Limb (tissue), 2 donors: ENCODE measurements around the gene PANK3.
"Not testable (repeated sequence)": the region's sequence is repeated elsewhere in the genome, so short reads cannot be mapped to it uniquely, and the experiment has no call there.

ENCODE experiments used
- DNase-seq, 2 donors: peaks; one replicate each; pipeline ENCODE4 v3.0.0-alpha.2; 2016; ENCODE audit errors: extremely low spot score in 2 of 2

The PANK3 gene

DNA sequence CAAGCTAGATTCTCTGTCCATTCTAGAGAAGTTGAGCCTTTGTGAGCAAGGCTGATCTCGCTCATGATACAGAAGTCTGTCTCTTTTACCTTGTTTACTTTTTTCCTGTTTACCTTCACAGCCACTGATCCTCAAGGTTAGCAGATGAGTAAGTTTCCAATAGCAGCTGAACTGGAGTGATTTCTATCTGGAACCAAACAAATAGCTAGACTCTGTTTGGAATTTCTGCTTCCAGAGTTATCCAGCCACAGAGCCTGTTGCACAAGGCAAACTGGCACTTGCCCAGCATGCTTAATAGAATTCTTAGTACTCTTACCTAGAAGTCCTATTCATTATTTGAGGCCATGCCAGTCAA is 12.8 kb upstream of the PANK3 start:
- DNase-seq: no peak

DNA sequence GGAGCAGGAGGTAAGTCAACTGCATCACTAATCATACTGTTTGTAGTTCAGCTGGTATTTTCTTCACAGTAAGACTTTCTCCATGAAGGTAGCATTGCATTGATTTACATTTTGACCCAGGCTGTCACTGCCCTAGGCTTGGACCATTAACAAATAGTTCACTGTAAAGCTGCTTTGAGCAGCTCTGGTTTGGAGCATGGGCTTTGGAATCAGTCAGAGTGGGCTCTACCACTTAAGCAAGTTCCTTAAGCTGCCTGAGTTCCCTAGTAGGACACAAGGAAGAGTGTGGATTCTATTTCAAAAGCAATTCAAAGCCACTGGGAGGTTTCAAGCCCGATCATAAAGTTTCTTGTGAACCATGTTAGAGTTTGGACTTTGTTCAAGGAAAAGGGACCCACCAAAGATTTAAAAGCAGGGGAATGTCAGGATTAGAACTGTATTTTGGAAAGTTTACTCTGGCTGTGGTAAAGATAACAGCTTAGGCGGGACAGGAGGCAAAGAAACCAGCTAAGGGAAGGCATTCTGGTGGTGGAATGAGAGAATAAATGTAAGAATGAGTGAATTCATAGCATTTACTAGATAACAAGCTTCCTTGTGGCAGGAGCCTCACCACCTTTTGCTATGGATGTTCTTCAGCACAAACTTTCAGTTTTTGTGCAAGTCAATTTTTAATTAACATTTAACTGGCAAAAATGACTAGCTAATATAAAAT is 12.3 kb upstream of the PANK3 start:
- DNase-seq: no peak

DNA sequence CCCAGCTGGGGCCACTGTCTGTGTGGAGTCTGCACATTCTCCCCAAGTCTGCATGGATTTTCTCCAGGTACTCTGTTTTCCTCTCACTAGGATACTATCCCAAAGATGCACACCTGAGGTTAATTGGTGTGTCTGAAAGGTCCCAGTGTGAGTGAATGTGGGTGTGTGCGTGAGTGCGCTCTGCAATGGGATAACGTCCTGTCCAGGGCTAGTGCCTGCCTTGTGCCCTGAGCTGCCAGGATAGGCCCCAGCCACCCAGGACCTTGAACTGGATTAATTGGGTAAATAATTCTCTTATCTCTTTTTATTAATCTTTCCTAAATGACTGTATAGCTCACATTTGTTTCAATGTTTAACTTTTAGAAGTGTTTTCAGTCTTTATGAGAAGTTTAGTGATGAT is 11.5 kb upstream of the PANK3 start:
- DNase-seq: no peak

DNA sequence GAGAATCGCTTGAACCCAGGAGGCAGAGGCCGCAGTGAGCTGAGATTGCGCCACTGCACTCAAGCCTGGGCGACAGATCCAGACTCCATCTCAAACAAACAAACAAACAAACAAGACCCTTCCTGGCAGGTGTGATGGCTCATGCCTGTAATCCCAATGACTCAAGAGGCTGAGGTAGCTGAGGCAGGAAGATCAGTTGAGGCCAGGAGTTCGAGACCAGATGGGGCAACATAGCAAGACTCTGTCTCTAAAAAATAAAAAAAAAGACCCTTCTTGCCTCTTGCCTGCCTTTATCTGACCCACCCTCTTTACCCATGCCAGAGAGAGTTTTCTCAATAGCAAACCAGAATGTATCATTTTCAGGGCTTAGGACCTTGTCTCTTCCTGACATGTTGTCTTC is 8.8 kb upstream of the PANK3 start:
- no peak for DNase-seq

DNA sequence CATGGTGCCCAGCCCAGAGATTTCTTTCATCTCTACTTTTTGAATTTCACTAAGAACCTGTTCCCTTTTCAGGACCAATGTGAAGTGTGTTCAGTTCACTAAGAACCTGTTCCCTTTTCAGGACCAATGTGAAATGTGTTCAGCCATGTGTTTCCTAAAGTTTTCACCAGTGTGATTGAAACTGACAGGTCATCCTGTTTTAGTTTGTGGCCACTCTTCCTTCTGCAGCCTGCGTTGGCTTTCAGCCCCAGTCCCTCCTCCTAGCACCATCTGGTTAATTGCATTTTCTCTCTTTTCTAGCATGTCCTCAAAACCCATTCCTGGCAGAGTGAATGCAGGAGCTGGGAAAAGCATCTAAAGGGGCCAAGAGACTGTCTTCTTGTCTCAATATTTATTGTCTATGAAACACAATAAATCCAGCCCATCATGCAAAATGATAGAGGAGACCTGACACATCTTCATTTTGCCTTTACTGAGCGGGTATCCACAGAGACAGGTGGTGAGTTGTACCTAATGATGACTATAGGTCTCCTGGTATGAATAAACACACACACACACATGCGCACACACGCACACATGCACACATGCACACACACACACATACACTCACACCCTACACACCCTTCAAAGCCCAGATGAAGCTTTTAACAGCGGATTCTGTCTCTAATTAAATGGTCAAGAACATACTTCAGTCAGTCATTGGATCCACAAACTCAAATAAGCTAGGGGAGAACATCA is 6.1 kb upstream of the PANK3 start:
- no peak for DNase-seq

DNA sequence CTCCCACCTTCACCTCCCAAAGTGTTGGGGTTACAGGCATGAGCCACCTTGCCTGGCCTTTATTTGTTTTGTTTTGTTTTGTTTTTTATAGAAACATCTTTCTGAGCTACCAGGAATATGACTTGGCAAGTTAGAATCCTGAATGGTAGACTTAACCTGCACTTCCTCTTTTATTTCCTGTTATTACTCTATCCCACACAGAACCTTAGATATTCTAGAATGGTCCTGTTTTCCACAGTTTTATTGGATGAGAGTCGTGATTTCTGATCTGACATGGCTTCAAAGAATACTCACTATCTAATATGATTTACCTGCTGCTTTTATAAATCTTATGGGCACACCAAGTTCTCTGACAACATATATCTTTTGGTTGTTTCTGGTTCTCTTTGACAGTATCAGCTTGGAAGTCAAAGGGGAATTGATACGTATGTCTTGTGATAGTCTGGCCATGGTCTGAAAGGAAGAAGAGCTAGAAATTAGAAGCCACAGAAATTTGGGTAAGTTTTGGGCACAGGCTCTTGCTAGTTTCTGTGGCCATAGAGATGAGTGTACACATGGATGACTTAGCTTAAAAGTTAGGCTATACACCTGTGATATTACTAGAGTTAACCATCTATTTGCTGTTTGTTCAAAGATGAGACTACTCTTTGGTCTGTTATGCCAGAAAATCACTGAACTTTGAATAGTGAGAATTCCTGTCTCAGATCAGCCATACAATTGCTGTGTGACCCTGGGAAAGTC is 4.7 kb upstream of the PANK3 start:
- DNase-seq: no peak

DNA sequence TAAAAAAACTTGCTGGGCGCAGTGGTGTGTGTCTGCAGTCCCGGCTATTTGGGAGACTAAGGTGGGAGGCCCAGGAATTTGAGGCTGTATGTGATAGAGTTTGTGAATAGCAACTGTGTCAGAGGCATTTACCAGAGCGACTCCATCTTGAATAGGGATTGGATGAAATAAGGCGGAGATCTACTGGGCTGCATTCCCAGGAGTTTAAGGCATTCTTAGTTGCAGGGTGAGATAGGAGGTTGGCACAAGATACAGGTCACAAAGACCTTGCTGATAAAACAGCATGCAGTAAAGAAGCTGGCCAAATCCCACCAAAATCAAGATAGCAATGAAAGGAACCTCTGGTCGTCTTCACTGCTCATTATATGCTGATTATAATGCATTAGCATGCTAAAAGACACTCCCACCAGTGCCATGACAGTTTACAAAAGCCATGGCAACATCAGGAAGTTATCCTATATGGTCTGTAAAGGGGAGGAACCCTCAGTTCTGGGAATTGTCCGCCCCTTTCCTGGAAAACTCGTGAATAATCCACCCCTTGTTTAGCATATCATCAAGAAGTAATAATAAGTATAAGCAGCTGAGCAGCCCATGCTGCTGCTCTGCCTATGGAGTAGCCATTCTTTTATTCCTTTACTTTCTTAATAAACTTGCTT is 1.8 kb upstream of the PANK3 start:
- not testable (repeated sequence) for DNase-seq

DNA sequence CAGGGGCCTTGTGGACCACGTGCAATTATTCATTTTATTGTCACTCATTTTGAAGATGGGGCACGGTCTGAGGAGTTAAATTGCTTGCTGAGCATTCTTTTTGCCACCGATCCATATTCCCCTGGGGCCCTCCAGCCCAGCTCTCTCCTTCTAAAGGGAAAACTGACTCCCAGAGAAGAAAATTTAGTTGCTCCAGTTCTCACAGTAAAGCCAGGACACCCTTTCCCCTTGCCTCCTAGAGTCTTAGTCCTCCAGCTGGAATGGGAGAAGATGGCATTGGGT is 1.0 kb upstream of the PANK3 start:
- DNase-seq: peak in 1 of 2 donors; percentile 42

DNA sequence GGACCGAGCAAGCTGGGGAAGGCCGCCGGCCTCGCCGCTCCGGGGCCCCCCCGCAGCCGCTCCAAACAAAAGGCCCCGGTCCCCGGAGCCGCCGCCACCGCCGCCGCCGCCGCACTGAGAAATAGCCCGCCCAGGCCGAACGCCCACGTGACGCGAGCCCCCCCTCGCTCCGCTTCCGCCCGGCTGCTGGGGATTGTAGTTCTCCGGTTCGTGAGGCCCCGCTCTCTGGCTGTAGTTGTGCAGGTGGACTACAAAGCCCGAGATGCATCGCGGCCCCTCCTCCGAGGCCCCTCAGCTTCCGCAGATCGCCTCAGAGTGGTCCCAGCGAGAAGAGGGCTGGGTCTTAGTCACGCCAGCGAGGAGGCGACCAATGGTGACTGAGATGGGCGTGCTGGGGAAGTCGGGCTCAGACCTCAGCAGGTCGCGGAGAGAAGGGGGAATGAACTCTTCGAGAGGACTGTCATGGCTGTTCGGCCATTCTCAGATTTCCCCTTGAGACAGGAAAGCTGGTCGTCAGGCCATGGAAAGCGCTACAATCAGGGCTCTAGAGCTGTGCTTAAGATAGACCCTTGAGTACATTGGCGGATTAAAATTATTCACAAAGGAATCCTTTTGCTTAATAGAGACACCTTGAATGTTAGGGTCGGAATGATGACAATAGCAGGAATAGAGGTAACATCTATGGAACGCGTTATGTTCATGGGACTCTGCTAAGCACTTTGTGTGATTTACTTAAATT is 489 bp upstream of the PANK3 start:
- DNase-seq: peak; percentile 98 to 99

DNA sequence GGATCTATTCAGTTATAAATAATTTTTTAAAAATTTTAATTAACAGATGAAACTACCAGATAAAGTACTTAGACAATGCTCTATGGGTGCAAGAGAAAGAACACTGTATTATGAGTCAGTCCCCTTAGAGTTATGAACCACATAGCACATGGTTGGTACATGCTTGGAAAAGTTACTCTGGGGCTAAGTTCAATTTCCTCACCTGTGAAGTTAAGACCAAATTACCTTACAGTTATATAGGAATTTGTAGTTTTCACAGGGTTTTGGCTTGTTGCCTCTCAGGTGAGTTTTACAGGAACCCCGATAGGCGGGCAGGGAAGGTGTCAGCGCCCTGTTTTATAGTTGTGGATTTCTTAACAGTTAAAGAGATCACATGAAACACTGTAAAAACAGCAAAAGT is 1.2 kb downstream of the PANK3 start:
- DNase-seq: no peak

DNA sequence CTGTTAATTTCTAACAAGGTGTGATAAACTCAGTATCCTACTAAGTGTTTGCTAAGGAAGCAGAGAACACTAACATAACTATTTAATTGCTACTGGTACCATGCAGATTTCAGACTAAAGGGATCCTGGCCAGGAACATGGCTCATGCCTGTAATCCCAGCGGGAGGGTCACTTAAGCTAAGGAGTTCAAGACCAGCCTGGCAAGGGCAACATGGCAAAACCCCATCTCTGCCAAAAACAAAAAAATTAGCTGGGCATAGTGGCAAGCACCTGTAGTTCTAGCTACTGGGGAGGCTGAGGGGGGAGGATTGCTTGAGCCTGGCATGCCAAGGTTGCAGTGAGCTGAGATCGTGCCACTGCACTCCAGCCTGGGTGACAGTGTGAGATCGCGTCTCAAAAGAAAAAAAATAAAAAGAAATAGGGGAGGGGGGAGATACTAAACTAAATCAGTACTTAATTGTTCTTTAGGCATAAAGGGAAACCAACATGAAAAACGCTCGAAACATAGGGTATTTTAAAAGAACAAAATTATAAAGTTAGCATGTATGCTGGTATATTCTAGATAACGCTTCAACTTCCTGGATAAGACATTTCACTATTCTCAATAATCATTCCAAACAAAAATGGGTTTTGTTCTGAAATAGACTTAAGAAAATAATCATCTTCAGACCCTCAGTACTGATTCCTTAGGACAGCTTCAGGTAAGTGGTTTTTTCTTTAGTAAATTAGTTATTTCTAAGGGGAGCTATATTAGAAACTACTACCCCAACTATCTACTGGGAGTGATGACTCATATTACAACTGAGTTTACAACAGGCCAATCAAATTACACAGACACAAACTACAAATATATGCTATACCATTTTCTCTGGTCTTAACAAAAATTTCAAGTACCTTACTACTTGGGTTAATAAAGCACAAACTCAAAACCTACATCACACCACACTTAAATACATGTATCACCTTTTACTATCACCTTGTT is 3.5 kb downstream of the PANK3 start:
- DNase-seq: no peak

DNA sequence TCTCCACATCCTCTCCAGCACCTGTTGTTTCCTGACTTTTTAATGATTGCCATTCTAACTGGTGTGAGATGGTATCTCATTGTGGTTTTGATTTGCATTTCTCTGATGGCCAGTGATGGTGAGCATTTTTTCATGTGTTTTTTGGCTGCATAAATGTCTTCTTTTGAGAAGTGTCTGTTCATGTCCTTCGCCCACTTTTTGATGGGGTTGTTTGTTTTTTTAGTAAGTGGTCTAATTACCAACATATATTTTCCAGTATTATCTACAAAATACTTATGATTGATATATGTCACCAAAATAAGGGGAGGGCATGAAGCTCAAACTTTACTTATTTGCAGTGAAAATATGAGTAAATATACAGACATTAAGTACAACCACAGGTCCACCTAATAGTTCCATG is 5.0 kb downstream of the PANK3 start:
- not testable (repeated sequence) for DNase-seq

DNA sequence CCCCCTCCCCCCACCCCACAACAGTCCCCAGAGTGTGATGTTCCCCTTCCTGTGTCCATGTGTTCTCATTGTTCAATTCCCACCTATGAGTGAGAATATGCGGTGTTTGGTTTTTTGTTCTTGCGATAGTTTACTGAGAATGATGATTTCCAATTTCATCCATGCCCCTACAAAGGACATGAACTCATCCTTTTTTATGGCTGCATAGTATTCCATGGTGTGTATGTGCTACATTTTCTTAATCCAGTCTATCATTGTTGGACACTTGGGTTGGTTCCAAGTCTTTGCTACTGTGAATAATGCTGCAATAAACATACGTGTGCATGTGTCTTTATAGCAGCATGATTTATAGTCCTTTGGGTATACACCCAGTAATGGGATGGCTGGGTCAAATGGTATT is 5.5 kb downstream of the PANK3 start:
- DNase-seq: not testable (repeated sequence)

DNA sequence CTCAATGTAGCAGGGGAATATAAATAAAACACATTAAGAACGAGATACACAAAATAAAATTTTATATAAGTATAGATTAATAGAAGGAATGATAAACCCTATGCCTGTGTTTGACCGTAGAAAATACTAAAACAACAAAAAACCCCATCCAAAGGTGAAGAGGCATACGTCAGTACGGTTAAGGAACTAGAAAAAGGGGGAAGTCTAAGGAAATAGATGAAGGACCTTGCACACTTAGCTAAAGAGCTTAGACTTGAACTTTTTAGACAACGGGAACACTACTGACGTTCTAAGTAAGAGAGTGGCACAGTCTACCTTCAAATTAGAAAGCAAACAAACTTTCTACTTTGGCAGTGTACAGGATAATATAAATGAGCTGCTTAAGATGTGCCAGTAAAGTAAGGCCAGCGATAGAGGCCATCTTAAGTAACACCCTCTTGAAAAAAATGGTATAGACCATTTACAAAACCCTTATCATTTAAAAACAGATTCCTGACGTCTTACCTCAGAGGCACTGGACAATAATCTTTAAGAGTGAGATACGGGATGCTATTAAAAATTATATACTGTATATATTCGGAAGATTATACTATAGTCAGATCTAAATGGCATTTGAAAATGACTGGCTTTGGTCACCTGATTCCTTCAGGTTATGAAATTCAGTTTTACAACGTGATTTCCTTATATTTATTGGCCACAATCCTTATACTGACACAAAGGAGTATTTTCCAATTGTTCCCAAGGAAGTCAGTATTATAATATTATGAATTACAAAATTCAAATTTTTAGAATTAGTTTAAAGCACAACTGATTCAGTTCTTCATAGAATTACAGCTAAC is 8.5 kb downstream of the PANK3 start:
- no peak for DNase-seq

DNA sequence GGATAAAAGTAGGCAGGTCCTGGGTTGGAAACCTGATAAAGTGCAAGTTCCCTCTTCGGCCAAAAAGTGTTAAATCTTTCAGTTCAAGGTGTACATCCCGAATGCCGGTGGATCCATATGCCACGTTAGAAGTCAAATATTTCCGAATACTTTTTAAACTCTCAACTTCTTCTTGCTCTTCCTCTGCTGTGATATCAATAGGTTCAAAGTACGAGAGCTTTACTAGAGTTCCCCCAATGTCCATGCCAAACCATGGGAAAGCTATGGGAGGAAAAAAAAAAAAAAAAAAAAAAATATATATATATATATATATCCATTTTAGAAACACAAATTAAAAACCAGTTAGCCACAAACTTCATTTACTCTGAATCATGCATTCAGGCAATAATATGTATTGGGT is 10.4 kb downstream of the PANK3 start:
- DNase-seq: no peak

DNA sequence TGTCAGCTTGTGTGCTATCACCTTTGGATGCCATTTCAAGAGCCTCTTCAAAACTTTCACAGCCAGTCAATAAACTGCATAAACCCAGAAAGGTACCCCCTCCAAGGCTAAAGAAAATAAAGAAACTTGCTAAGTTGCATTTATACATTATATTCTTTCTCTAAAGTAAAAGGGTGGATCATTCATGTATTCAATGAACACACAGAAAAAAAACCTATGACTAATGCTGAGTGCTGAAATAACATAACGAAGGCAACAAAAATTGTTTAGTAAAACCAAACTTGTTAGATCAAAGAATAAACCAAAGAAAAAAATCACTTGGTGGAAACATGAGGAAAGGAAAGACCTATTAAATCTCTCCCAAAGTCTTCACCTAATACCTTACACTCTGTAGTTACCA is 15.2 kb downstream of the PANK3 start:
- DNase-seq: no peak

DNA sequence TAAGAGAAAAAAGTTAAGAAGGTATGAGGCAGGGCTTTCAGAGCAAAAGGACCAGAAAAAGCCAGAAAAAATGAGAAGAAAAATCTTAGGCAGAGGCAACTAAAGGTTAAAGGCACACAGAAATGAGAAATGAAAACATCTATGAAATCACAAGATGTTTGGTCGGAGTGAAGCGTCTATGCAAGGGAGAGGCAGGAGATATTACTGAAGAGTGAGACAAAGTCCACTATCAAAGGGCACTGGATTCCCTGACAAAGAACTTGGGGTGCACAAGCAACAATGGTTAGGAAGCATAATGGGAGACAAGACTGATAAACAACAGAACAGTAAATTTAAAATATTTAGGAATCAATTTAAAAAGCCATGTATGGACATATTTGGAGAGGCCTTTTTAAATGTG is 16.9 kb downstream of the PANK3 start:
- DNase-seq: no peak

DNA sequence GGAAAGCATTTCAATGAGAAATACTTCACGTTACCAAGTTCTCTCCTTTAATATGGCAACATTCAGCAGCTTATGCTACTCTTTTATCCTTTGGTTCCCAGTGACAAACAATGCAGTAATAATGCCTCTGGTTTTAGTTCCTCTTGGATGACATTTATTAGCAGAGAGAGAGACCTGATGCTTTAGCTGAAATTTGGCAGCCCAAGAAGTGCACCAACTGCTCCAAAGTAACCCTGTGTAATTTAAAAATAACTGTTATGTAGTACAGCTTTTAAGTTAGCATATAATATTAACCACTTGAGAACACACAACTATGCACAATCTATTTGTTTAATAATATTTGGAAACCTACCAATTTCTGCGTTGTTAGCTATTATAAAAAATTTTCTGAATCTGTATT is 21.8 kb downstream of the PANK3 start:
- no peak for DNase-seq

DNA sequence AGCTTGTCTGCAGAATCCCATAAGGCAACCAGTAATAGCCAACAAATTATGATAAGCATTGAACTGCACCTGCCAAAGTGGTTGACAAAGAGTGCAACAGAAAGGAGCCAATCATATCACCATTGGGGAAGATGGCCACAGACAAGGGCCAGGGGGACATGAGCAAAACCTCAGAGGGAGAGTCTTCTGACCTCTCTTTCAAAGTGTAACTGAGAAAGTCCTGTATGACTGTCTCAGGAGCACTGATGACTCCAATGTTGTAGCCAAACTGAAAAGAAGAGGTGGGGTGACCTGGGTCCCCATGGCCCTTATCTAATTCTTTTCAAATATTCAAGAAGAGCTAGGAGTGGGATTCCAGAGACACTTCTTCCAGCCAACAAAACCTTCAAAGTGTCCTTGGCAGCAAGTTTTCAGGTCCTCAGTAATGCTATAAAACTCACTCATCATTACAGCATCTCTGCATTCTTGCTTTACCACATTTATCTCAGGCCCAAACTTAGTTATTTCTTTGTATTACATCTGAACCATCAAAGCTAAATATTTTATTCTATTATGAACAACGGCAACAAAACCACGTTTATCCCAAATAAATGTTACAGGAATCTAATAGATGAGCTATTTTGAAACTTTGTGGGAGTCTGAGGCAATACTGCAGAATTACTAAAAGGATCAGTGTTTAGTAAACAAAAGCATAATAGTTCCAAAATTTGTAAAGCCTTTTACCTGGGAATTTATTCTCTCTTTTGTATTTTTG is 25.6 kb downstream of the PANK3 start:
- DNase-seq: no peak
